NCI-H524 treated with DMSO at 0.1 percent for 48 hours (cell line): ENCODE measurements around the gene BPHL.
"Not testable (repeated sequence)": the region's sequence is repeated elsewhere in the genome, so short reads cannot be mapped to it uniquely, and the experiment has no call there.

Experiments used
- DNase-seq: peaks from one replicate; lab custom pipeline; 2025; lab: John Stamatoyannopoulos, UW

BPHL gene

GRCh38 chr6:3179945-3180344 is 61.4 kb downstream of the BPHL start:
- DNase-seq = not testable (repeated sequence)

GRCh38 chr6:3181105-3181504 is 62.6 kb downstream of the BPHL start:
- no peak for DNase-seq

GRCh38 chr6:3183066-3183465 is 64.6 kb downstream of the BPHL start:
- DNase-seq = no peak

- no peak for DNase-seq
Measured at GRCh38 chr6:3186974-3187382, 68.5 kb downstream of the BPHL start.

GRCh38 chr6:3188262-3188661 is 69.8 kb downstream of the BPHL start:
- DNase-seq = no peak

- not testable (repeated sequence) for DNase-seq
Measured at GRCh38 chr6:3189192-3189591, 70.7 kb downstream of the BPHL start.

- no peak for DNase-seq
Measured at GRCh38 chr6:3190056-3190455, 71.5 kb downstream of the BPHL start.

GRCh38 chr6:3190779-3191178 is 72.3 kb downstream of the BPHL start:
- no peak for DNase-seq

- no peak for DNase-seq
Measured at GRCh38 chr6:3193102-3193849, 74.8 kb downstream of the BPHL start.

GRCh38 chr6:3194535-3195419 is 76.3 kb downstream of the BPHL start:
- no peak for DNase-seq

GRCh38 chr6:3195420-3195694 is 76.8 kb downstream of the BPHL start:
- no peak for DNase-seq

GRCh38 chr6:3195695-3196497 is 77.4 kb downstream of the BPHL start:
- DNase-seq = peak; percentile 61

GRCh38 chr6:3196770-3197169 is 78.3 kb downstream of the BPHL start:
- DNase-seq = no peak

GRCh38 chr6:3197734-3198133 is 79.2 kb downstream of the BPHL start:
- not testable (repeated sequence) for DNase-seq

- no peak for DNase-seq
Measured at GRCh38 chr6:3199382-3199781, 80.9 kb downstream of the BPHL start.

GRCh38 chr6:3200682-3201081 is 82.2 kb downstream of the BPHL start:
- DNase-seq = no peak

GRCh38 chr6:3201388-3201787 is 82.9 kb downstream of the BPHL start:
- no peak for DNase-seq
